Kidney epithelial cell (primary cell): ENCODE data around the gene PPP2R2C. TPM values are rescaled to one million over a fixed set of nuclear protein-coding genes. Genes with fewer than 3 reads are reported as not detected.

ENCODE experiments used
- DNase-seq: peaks from one replicate; pipeline ENCODE4 v3.0.0-alpha.2; 2010; ENCODE audit warnings: low read depth
- H3K27me3 ChIP-seq: 2 replicates; pipeline ENCODE4 v1.6.0; 2011; ENCODE audit warnings: low read length; ENCODE audit not compliant: control insufficient read depth, insufficient read depth
- H3K36me3 ChIP-seq: 2 replicates; pipeline ENCODE4 v1.5.1; 2011; ENCODE audit warnings: low read length; ENCODE audit not compliant: control insufficient read depth, insufficient read depth
- H3K4me3 ChIP-seq: 2 replicates; pipeline ENCODE4 v1.5.1; 2011; ENCODE audit warnings: low read depth, mild to moderate bottlenecking, control low read depth, low read length
- total RNA-seq: library from RNA; depleted of rRNA; stranded (reverse); fragments of >200 nt; gene quantifications from 2 replicates; pipeline ENCODE4 v1.2.3, GENCODE V29; 2015
- TF ChIP-seq, protein P1 (sequence below): IDR thresholded peaks from 2 replicates; pipeline ENCODE4 v1.5.1; 2011; ENCODE audit warnings: mild to moderate bottlenecking, moderate library complexity, low read length, control low read depth, inconsistent platforms; ENCODE audit not compliant: insufficient read depth, poor library complexity, severe bottlenecking

The PPP2R2C gene
- total RNA-seq, 1 donor from 2014 or later: not detected

DNA sequence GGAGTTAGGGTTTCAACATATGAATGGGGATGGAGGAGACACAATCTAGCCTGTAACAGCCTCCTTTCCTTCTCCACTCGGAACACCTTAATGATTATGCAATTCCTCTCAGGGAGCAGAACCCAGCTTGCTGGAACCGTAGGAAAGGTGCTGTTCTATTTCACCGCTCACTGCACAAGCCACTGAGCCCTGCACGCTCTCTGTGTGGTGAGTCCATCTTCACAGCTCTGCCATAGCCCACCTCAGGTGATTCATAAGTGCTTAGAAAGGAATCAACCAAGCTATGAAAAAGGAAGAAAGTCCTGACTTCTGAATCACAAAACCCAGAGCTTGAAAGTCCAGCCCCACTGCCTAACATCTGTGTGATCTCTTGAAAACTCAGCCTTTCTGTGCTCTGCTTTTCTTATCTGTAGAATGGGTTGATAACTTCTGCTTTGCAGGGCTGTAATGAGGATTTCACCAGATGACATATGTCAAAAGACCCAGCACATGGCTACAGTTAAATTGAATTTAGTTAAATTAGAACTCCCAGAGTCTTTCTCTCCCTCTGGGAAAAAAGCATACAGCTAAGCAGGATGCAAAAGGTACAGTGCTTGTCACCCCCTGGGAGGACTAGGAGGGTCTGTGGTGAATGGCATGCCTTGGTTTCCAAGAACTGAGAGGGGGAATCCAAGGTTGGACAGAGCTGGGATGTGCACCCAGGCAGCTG lies 111.2 kb downstream of the PPP2R2C start:
- H3K36me3 ChIP-seq: no peaks in the 10 kb centered on the region
- no peak overlapping the region for H3K4me3 ChIP-seq
- TF ChIP-seq, protein P1, sequence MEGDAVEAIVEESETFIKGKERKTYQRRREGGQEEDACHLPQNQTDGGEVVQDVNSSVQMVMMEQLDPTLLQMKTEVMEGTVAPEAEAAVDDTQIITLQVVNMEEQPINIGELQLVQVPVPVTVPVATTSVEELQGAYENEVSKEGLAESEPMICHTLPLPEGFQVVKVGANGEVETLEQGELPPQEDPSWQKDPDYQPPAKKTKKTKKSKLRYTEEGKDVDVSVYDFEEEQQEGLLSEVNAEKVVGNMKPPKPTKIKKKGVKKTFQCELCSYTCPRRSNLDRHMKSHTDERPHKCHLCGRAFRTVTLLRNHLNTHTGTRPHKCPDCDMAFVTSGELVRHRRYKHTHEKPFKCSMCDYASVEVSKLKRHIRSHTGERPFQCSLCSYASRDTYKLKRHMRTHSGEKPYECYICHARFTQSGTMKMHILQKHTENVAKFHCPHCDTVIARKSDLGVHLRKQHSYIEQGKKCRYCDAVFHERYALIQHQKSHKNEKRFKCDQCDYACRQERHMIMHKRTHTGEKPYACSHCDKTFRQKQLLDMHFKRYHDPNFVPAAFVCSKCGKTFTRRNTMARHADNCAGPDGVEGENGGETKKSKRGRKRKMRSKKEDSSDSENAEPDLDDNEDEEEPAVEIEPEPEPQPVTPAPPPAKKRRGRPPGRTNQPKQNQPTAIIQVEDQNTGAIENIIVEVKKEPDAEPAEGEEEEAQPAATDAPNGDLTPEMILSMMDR: no peak
- DNase-seq: no peak
- H3K27me3 ChIP-seq: peaks cover 2% of the 10 kb centered on the region

DNA sequence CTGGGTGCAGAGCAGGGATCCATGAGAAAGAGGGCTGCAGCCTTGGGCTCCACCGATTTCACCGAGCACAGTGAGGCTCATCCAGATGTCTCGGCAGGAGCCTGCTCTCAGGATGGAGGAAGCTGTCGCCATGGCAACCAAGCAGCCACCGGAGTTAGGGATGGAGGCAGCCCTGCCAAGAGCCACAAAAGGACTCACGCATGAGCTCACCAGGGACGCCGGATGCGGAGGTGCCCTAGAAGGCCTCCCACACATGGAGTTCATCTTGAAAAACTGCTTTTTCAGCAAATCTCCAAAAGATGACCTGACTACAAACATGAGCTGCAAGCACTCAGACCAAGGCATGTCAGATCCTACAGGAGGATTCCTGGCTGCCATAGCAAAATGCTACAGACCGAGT lies 112.0 kb downstream of the PPP2R2C start:
- DNase-seq: no peak
- peaks cover 2% of the 10 kb centered on the region for H3K27me3 ChIP-seq
- no peaks in the 10 kb centered on the region for H3K36me3 ChIP-seq
- TF ChIP-seq, protein P1: no peak
- no peak overlapping the region for H3K4me3 ChIP-seq

DNA sequence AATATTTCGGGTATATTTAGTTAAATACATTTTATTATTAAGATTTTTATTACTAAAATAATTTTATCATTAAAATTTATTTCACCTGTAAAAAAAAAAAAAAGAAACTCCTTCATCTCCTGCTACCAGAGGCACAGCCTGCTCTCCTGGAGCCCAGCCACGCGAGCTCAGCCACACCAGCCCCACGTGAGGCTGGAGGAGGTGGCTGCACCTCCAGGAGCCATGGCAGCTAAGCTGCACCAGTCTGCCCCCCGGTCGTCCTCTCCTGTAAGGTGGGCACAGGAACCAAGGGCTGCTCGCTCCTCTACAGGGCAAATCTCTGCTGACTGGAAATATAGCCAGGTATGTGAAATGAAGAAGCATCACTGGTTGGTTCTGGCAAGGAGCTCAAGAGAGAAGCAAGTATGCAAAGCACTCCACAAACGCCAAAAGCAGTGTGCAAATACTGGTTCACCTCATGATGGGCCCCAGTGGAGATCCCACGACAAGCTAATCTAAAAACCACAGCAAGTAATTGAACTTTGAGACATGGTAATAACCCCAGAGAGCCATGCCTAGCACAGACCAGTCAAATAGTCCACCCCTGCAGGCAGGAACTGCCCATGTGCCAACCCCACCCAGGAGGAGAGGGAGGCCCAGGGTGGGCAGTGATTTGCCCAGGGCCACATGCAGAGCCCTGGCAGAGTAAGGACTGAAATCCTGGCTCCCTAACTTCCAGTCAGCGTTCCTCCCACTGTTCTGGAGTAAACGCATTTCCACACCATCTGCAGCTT lies 112.7 kb downstream of the PPP2R2C start:
- Histone ChIP-seq H3K27me3 (peaks cover 2% of the 10 kb centered on the region), H3K4me3 (no peak overlapping the region), H3K36me3 (no peaks in the 10 kb centered on the region)
- TF ChIP-seq, protein P1: no peak
- no peak for DNase-seq

DNA sequence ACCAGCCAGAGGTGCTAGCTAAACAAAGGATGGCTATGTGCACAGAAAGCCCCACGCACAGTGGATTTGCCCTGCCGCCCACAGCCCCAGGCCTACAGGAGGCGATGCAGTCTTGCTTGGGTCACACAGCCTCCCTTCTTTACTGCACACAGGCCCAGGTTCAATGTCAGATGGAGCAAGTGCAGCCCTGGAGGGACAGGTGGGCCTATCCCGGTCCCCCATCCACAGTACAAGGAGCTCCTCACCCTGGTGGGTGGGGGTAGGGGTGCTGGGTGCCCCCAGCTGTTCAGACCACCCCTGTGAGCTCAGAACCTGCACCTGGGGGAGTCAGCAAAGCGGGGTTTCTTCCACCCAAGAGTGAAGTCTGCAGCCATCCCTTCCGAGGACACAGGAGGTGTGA lies 114.9 kb downstream of the PPP2R2C start:
- Histone ChIP-seq H3K27me3 (peaks cover 4% of the 10 kb centered on the region), H3K4me3 (no peak overlapping the region), H3K36me3 (no peaks in the 10 kb centered on the region)
- DNase-seq: no peak
- TF ChIP-seq, protein P1: no peak

DNA sequence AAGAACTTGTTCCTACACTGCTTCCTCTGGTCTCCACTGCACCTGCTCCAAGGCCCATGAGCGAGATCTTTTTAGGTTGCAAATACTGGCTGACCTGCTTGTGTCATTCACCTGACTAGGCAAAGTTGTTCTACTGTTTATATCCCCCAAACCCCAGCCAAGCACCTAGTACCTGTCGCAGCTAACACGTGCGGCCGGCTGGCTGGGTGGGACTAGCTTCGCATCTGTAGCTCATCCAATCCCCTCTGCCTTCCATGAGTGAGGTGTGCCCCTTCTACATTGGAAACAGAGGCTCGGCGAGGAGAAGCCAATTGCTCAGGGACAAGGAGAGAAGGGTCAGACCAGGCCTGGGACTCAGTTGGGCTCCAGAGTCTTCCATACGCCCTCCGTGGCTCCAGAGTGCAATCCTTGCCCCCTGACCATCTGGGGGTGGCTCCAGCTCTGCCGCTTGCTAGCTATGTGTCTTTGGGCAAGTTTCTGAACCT lies 116.3 kb downstream of the PPP2R2C start:
- no peaks in the 10 kb centered on the region for H3K36me3 ChIP-seq
- TF ChIP-seq, protein P1: no peak
- no peak for DNase-seq
- H3K4me3 ChIP-seq: no peak overlapping the region
- H3K27me3 ChIP-seq: peaks cover 4% of the 10 kb centered on the region
